Germinal center (tissue), 1 donor: ENCODE results near the gene TREX2.

Experiments used
- DNase-seq: peaks from one replicate; pipeline ENCODE4 v3.0.0; 2012; ENCODE audit warnings: mixed read lengths, low spot score

Gene TREX2

GRCh38 chrX:153475751-153476281, 30.0 kb upstream of the TREX2 start:
- DNase-seq, result no peak

- no peak for DNase-seq
These were observed 29.4 kb upstream of the TREX2 start for GRCh38 chrX:153475271-153475670.

- DNase-seq, result peak; percentile 10
These were observed 28.9 kb upstream of the TREX2 start for GRCh38 chrX:153474718-153475117.

GRCh38 chrX:153474266-153474665, 28.4 kb upstream of the TREX2 start:
- no peak for DNase-seq

- no peak for DNase-seq
These were observed 27.3 kb upstream of the TREX2 start for GRCh38 chrX:153473126-153473525.

- no peak for DNase-seq
These were observed 25.9 kb upstream of the TREX2 start for GRCh38 chrX:153471663-153472280.

- peak; percentile 93 for DNase-seq
These were observed 24.8 kb upstream of the TREX2 start, which contains the start of gene HAUS7 for GRCh38 chrX:153470411-153471363. HAUS7 (minus strand) TSS chrX:153470576; CDS start chrX:153470557, 19 bp downstream.

- DNase-seq, result peak; percentile 19
These were observed 24.1 kb upstream of the TREX2 start for GRCh38 chrX:153469811-153470410.

- no peak for DNase-seq
These were observed 22.2 kb upstream of the TREX2 start for GRCh38 chrX:153468008-153468580.

- DNase-seq, result no peak
These were observed 20.0 kb upstream of the TREX2 start for GRCh38 chrX:153465691-153466380.

GRCh38 chrX:153464116-153464515, 18.3 kb upstream of the TREX2 start:
- DNase-seq, result no peak

- no peak for DNase-seq
These were observed 17.7 kb upstream of the TREX2 start for GRCh38 chrX:153463556-153463955.

- no peak for DNase-seq
These were observed 17.2 kb upstream of the TREX2 start for GRCh38 chrX:153463031-153463430.

- DNase-seq, result no peak
These were observed 16.4 kb upstream of the TREX2 start for GRCh38 chrX:153462291-153462690.

GRCh38 chrX:153460826-153461225, 15.0 kb upstream of the TREX2 start:
- DNase-seq, result peak; percentile 32

- DNase-seq, result no peak
These were observed 14.1 kb upstream of the TREX2 start for GRCh38 chrX:153459986-153460385.

GRCh38 chrX:153458476-153458875, 12.6 kb upstream of the TREX2 start:
- no peak for DNase-seq

- DNase-seq, result no peak
These were observed 12.1 kb upstream of the TREX2 start for GRCh38 chrX:153457827-153458466.

- no peak for DNase-seq
These were observed 11.4 kb upstream of the TREX2 start for GRCh38 chrX:153457136-153457825.

- DNase-seq, result no peak
These were observed 10.8 kb upstream of the TREX2 start for GRCh38 chrX:153456704-153457103.
